A673 (cell line): ENCODE results near the gene PERP.

ENCODE experiments used
- CTCF ChIP-seq: fragments of 300-800, 200-600 bp; sonication (generic); conservative IDR thresholded peaks from 2 replicates; pipeline ENCODE4 v1.5.1; 2017; ENCODE audit warnings: low read depth, mild to moderate bottlenecking, antibody characterized with exemption, low read length, moderate library complexity, mixed read lengths
- EZH2 ChIP-seq: fragments of 200-600 bp; sonication (generic); IDR thresholded peaks from 2 replicates; pipeline ENCODE4 v1.6.1; 2017; ENCODE audit warnings: borderline replicate concordance, low read depth, mild to moderate bottlenecking, mixed read lengths, antibody characterized with exemption, low read length; ENCODE audit not compliant: poor library complexity, severe bottlenecking

- TF ChIP-seq CTCF (no peak), EZH2 (no peak)
Observed at GRCh38 chr6:138142806-138143205, 35.6 kb upstream of the PERP start.
